ENCODE results near the gene JPT1.
"Not testable (repeated sequence)": the region's sequence is repeated elsewhere in the genome, so short reads cannot be mapped to it uniquely, and the experiment has no call there.

The JPT1 gene

DNA sequence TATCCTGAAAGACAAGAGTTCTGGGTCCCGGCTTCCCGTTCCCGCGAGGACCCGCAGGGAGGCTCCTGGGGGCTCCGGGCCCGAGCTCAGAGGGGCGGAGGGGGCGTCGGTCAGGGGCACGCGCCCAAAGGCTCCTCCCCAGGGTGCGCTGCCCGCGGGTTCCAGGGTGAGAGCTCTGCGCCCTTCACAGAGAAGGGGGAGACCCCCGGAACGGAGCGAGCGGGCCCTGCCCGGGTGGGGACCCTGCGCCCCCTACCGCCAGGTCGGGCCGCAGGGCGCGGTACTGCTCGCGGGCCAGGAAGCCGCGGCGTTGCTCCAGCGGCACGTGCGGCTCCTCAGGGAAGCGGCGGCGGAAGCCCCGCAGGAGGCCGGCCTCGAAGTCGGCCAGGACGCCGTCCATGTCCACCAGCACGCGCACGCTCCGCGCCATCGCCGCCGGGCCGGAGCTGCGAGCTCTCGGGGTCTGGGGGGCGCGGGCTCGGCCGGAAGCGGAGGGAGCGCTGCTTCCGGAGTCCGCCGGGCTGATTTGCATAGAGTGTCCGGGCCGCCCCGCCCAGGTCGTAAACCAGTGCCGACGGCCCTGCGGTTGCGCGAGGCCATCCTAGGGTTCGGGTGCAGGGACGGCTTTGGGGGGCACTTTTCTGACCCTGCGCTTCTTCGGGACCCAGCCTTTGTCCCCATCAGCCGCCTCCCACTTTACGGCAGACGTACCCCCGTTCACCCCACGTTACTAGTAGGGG lies 22.9 kb downstream of the JPT1 start, which contains the start of gene NT5C:
NT5C (minus strand) TSS at position 465 of the 740 bp plus-strand sequence; CDS start at position 430, 35 bp downstream.
- in situ Hi-C loops (cut with HindIII; ENCODE audit: low pct_unique_long_range_greater_than_20kb, low sequenced_read_pairs): no loop called here
- peak; percentile 88 to 93 for DNase-seq (ENCODE audit: low read depth in 1 of 2, low spot score in 1 of 2)

DNA sequence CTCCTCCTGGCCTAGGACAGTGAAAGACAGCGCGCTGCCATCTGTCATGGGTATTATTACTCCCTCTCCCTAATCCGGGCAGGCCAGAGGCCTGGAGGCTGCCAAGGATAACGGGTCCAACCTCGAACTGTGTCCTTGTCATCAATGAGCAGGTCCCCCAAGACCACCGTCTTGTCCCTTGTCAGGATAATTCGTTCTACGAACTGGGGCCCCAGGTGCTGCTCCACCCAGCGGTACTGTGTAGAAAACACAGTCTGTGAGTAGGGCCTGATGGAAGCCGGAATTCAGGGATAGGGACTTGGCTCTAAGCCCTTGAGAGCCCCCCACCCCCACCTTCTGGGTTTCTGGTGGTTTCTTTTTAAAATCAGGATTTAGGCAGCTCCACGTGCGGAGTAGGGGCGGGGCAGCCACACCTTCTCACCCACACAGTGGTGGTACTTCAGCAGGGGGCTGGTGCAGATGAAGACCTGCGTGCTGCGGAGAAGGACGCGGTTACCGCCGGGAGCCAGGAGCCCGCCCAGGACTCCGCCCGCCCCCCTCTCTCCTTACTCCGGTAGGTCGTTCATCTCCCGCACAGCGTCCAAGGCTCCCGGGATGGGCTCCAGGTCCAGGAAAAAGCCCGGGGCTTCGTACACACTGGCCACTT lies 23.6 kb downstream of the JPT1 start:
- TF ChIP-seq JUND (IDR thresholded peaks at IDR 0.05; ENCODE audit: low read depth): no peak
- DNase-seq (ENCODE audit: low read depth in 1 of 2, low spot score in 1 of 2): peak; percentile 74 to 76
- in situ Hi-C loops (cut with HindIII; ENCODE audit: low pct_unique_long_range_greater_than_20kb, low sequenced_read_pairs): no loop called here

More for the DNA sequence above, 22.9 kb downstream of the JPT1 start, which contains the start of gene NT5C:
- TF ChIP-seq JUND (IDR thresholded peaks at IDR 0.05; ENCODE audit: low read depth): no peak

DNA sequence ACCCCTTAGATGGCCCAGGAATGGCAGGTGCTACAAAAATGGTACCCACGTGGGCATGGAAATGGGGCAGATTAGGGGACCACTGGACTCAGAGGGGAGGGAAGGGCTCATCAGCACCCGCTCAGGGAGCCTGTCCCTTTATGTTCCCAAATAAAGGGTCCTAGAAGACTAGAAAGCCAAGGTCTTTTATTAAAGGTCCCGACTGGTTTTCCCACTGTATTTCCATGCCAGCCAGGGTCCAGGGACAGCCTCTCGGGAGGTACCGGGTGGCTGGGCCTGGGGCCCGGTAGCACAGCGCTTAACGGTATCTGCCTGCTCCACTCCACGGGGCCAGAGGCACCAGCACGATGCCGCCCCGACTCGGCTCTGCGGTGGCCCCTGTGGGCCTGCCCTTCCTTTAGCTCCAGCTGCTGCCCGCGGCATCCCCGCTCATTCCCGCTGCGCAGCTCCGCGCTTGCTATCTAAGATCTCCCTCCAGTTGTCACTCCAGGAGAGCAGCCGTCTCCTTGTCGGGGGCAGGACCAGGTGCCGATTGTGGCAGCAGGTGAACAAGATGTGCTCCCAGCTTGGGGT lies 24.2 kb downstream of the JPT1 start:
- TF ChIP-seq JUND (IDR thresholded peaks at IDR 0.05; ENCODE audit: low read depth): no peak
- in situ Hi-C loops (cut with HindIII; ENCODE audit: low pct_unique_long_range_greater_than_20kb, low sequenced_read_pairs): no loop called here
- no peak for DNase-seq (ENCODE audit: low read depth in 1 of 2, low spot score in 1 of 2)

DNA sequence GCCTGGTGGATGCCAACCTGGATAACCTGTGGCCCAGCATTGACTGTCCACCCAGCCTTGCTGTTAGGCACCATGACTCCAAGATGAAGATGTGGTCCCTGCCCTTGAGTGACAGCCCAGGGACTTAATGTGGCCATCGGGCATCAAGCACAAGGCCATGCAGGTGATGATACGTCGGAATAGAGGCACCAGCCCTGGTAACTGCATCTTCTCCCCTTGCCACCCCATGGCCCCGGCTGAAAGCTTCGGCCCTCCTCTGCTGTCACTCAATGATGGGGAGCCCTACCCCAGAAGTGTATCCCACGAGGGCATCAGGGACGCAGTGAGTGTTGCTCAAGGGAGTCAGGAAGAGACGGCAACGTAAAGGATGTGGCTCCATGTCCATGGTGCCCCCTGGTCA lies 24.7 kb downstream of the JPT1 start:
- DNase-seq (ENCODE audit: low read depth in 1 of 2, low spot score in 1 of 2): no peak
- in situ Hi-C loops (cut with HindIII; ENCODE audit: low pct_unique_long_range_greater_than_20kb, low sequenced_read_pairs): no loop called here
- no peak for TF ChIP-seq JUND (IDR thresholded peaks at IDR 0.05; ENCODE audit: low read depth)

- no peak for DNase-seq (ENCODE audit: low read depth in 1 of 2, low spot score in 1 of 2)
- in situ Hi-C loops (cut with HindIII; ENCODE audit: low pct_unique_long_range_greater_than_20kb, low sequenced_read_pairs): no loop called here
- no peak for TF ChIP-seq JUND (IDR thresholded peaks at IDR 0.05; ENCODE audit: low read depth)
Observed at GRCh38 chr17:75128694-75129505, 25.4 kb downstream of the JPT1 start.

DNA sequence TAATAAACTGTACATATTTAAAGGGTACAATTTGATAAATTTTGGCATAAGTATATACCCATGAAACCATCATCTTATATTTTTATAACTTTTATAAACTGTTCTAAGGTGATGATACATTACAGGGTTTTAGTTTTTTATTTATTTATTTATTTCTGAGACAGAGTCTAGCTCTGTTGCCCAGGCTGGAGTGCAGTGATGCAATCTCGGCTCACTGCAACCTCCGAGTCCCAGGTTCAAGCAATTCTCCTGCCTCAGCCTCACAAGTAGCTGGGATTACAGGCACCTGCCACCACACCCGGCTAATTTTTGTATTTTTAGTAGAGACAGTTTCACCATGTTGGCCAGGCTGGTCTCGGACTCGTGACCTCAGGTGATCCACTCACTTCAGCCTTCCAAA lies 26.4 kb downstream of the JPT1 start:
- in situ Hi-C loops (cut with HindIII; ENCODE audit: low pct_unique_long_range_greater_than_20kb, low sequenced_read_pairs); DNase-seq (ENCODE audit: low read depth in 1 of 2, low spot score in 1 of 2): not testable (repeated sequence)

DNA sequence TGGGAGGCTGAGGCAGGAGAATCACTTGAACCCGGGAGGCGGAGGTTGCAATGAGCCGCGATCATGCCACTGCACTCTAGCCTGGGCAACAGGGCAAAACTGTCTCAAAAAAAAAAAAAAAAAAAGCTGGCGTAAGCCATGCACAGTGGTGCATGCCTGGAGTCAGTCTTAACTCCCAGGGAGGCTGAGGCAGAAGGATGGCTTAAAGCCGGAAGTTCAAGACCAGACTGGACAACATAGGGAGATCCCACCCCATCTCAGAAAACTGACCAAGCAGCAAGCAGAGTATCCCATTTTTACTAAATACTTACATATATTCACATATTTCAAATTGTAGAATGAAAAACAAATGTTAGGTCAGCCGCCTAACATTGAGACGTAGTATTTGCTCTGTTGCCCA lies 27.4 kb downstream of the JPT1 start:
- no peak for TF ChIP-seq JUND (IDR thresholded peaks at IDR 0.05; ENCODE audit: low read depth)
- no peak for DNase-seq (ENCODE audit: low read depth in 1 of 2, low spot score in 1 of 2)
- in situ Hi-C loops (cut with HindIII; ENCODE audit: low pct_unique_long_range_greater_than_20kb, low sequenced_read_pairs): no loop called here

GRCh38 chr17:75125984-75126383 lies 28.3 kb downstream of the JPT1 start:
- in situ Hi-C loops (cut with HindIII; ENCODE audit: low pct_unique_long_range_greater_than_20kb, low sequenced_read_pairs): no loop called here
- peak in 1 of 2 experiments; percentile 52 for DNase-seq (ENCODE audit: low read depth in 1 of 2, low spot score in 1 of 2)
- no peak for TF ChIP-seq JUND (IDR thresholded peaks at IDR 0.05; ENCODE audit: low read depth)

DNA sequence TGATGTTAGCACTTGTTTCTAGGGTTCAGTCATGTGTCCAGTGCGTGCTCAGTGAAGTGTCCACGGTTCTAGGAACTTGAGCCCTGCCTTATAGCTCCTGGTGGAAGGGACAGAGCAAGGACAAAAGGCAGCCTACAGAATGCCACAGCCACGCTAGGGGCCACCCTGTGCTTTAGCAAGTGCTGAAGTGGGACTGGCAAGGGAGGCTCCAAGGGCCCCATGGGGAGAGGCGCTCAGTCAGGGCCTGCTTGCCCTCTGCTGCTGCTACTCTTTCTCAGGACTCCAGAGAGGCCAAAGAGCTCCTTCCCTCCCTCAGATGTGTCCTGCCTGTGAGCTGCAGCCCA lies 29.5 kb downstream of the JPT1 start:
- DNase-seq (ENCODE audit: low read depth in 1 of 2, low spot score in 1 of 2): no peak
- in situ Hi-C loops (cut with HindIII; ENCODE audit: low pct_unique_long_range_greater_than_20kb, low sequenced_read_pairs): no loop called here
- TF ChIP-seq JUND (IDR thresholded peaks at IDR 0.05; ENCODE audit: low read depth): no peak

DNA sequence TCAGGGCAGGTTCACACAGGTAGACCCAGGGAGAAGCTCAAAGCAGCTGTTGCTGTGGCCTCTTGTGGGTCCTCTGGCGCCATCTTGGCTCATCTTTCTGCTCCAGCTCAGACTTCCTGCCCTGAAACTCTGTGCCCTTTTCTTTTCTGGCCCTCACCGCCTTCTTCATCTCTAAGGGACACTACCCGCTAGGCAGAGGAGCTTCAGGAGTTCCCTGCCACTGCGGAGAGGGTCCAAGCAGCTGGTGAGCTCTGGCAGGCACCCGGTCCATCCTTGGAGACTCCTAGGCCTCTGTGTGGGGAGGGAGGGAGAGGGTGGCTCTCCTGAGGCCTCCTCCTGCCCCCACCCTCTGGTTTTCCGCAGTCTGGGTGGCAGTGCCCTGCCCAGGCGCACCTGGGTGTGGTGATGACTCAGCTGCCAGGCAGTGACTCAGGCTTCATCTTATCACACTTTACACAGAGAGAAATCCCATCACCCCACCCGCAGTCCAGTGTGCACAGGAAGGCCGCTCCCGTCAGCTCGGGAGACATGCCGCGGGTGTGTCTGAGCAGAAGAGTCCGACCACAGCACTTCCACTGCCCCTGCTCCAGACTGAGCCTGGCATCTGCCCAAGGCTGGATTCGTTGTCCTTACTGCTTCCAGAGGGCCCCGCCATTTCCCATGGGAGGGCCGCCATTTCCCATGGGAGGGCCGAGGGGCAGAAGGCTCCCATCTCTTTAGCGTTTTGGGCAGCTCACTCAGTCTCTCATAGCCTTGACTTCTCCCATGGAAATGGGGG lies 30.1 kb downstream of the JPT1 start:
- no peak for TF ChIP-seq JUND (IDR thresholded peaks at IDR 0.05; ENCODE audit: low read depth)
- no peak for DNase-seq (ENCODE audit: low read depth in 1 of 2, low spot score in 1 of 2)
- in situ Hi-C loops (cut with HindIII; ENCODE audit: low pct_unique_long_range_greater_than_20kb, low sequenced_read_pairs): no loop called here

- TF ChIP-seq JUND (IDR thresholded peaks at IDR 0.05; ENCODE audit: low read depth): no peak
- in situ Hi-C loops (cut with HindIII; ENCODE audit: low pct_unique_long_range_greater_than_20kb, low sequenced_read_pairs): no loop called here
- no peak for DNase-seq (ENCODE audit: low read depth in 1 of 2, low spot score in 1 of 2)
Observed at GRCh38 chr17:75118307-75118706, 36.0 kb downstream of the JPT1 start.

GRCh38 chr17:75116737-75117136 lies 37.6 kb downstream of the JPT1 start:
- DNase-seq (ENCODE audit: low read depth in 1 of 2, low spot score in 1 of 2): no peak
- TF ChIP-seq JUND (IDR thresholded peaks at IDR 0.05; ENCODE audit: low read depth): no peak
- in situ Hi-C loops (cut with HindIII; ENCODE audit: low pct_unique_long_range_greater_than_20kb, low sequenced_read_pairs): no loop called here

Data from T47D (cell line).